ENCODE data around the gene PLA2G2E. TPM values are rescaled to one million over a fixed set of nuclear protein-coding genes. Genes with fewer than 3 reads are reported as not detected.

The PLA2G2E gene
- polyA plus RNA-seq, 1 of the 3 experiments (the other 2 are of a cell fraction): not detected

- peaks cover 0 to 8% of the 10 kb centered on the region in 2 experiments for H3K36me3 ChIP-seq (replicated peaks in 1 of 2; ENCODE audit: control insufficient read depth in 1 of 2, insufficient read depth in 2 of 2, low read length in 1 of 2)
- no peaks in the 10 kb centered on the region for H3F3A ChIP-seq (replicated peaks; ENCODE audit: insufficient read depth)
- H3K9me2 ChIP-seq: no peaks in the 10 kb centered on the region
- POLR2A ChIA-PET: interaction anchor here (1.0 kb wide), 1 partner anchor 167 kb away, joined by 3 read pairs; no protein-coding TSS in a partner anchor
- peak; percentile 97 for DNase-seq
- peaks cover 49% of the 10 kb centered on the region for H3K79me2 ChIP-seq (ENCODE audit: insufficient read depth)
- no peaks in the 10 kb centered on the region for H3K27me3 ChIP-seq (ENCODE audit: insufficient read depth)
- WGBS (ENCODE audit: low lambda C conversion rate): under 1% methylated on average over 30 of the region's 97 CpGs
- peaks cover 35% of the 10 kb centered on the region for H4K20me1 ChIP-seq (ENCODE audit: insufficient read depth)
- CTCF ChIA-PET: interaction anchor here (0.6 to 2.9 kb wide), 29 partner anchors 8 to 888 kb away, joined by 3 to 19 read pairs (median 3); partner anchors contain the start of gene MUL1
- peak within 1 kb of the TSS; percentile 82 to 83 for H3K27ac ChIP-seq (ENCODE audit: low read depth in 2 of 2, low read length in 1 of 2)
- H2AFZ ChIP-seq (ENCODE audit: low read depth): peak within 1 kb of the TSS; percentile 98
- H3K4me2 ChIP-seq: peak within 1 kb of the TSS; percentile 95
- peaks cover 8% of the 10 kb centered on the region in 2 experiments; a peak in 2 of 4 replicates for H3K4me1 ChIP-seq (ENCODE audit: control insufficient read depth in 1 of 2, insufficient read depth in 2 of 2, low read depth in 1 of 2, low read length in 1 of 2)
- H3K4me3 ChIP-seq (ENCODE audit: low read depth in 2 of 2, low read length in 1 of 2): peak within 1 kb of the TSS; percentile 77 to 97
- no peaks in the 10 kb centered on the region for H3K9me3 ChIP-seq
- peak within 1 kb of the TSS; percentile 90 for H3K9ac ChIP-seq
- TF ChIP-seq, protein P1, sequence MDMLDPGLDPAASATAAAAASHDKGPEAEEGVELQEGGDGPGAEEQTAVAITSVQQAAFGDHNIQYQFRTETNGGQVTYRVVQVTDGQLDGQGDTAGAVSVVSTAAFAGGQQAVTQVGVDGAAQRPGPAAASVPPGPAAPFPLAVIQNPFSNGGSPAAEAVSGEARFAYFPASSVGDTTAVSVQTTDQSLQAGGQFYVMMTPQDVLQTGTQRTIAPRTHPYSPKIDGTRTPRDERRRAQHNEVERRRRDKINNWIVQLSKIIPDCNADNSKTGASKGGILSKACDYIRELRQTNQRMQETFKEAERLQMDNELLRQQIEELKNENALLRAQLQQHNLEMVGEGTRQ (IDR thresholded peaks at IDR 0.05; ENCODE audit: borderline replicate concordance, low read depth, low read length): peak; percentile 89
- TF ChIP-seq POLR2AphosphoS5 (IDR thresholded peaks at IDR 0.05; ENCODE audit: low read depth, low read length) (peak; percentile 92), USF1 (IDR thresholded peaks at IDR 0.05; ENCODE audit: borderline replicate concordance, low read depth) (peak; percentile 97), MXI1 (IDR thresholded peaks at IDR 0.05; ENCODE audit: low read depth, low read length) (peak; percentile 35), FOXJ3 (CRISPR knock-in tag; IDR thresholded peaks at IDR 0.05) (no peak), FOSL2 (IDR thresholded peaks at IDR 0.05; ENCODE audit: borderline replicate concordance, low read depth) (no peak), GABPA (IDR thresholded peaks at IDR 0.05; ENCODE audit: low read depth) (no peak), REST (IDR thresholded peaks at IDR 0.05; ENCODE audit: low read depth, low read length) (no peak; the same call in 1 of the 2 replicates), TCF12 (IDR thresholded peaks at IDR 0.05) (no peak), RFX5 (IDR thresholded peaks at IDR 0.05; ENCODE audit: low read length) (peak; percentile 21; the same call in 1 of the 2 replicates), EP300 (IDR thresholded peaks at IDR 0.05; ENCODE audit: borderline replicate concordance in 1 of 2, low read depth in 1 of 2, low read length in 1 of 2) (no peak), NFIC (IDR thresholded peaks at IDR 0.05; ENCODE audit: borderline replicate concordance) (no peak), GATA2 (CRISPR knock-in tag; IDR thresholded peaks at IDR 0.05) (no peak), SIN3A (IDR thresholded peaks at IDR 0.05; ENCODE audit: borderline replicate concordance, low read depth, low read length) (no peak), RAD21 (IDR thresholded peaks at IDR 0.05; ENCODE audit: low read length) (peak; percentile 61), TEAD4 (IDR thresholded peaks at IDR 0.05; ENCODE audit: borderline replicate concordance, insufficient read depth) (no peak), RXRA (IDR thresholded peaks at IDR 0.05; ENCODE audit: borderline replicate concordance, low read depth) (no peak), JUND (IDR thresholded peaks at IDR 0.05) (no peak), NRF1 (IDR thresholded peaks at IDR 0.05; ENCODE audit: low read depth, low read length) (peak; percentile 85), TAF1 (IDR thresholded peaks at IDR 0.05; ENCODE audit: borderline replicate concordance, low read depth, low read length) (peak; percentile 77; the same call in 1 of the 2 replicates), RCOR1 (IDR thresholded peaks at IDR 0.05; ENCODE audit: low read length) (peak; percentile 67)
- TF ChIP-seq, protein P2, sequence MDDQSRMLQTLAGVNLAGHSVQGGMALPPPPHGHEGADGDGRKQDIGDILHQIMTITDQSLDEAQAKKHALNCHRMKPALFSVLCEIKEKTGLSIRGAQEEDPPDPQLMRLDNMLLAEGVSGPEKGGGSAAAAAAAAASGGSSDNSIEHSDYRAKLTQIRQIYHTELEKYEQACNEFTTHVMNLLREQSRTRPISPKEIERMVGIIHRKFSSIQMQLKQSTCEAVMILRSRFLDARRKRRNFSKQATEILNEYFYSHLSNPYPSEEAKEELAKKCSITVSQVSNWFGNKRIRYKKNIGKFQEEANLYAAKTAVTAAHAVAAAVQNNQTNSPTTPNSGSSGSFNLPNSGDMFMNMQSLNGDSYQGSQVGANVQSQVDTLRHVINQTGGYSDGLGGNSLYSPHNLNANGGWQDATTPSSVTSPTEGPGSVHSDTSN (IDR thresholded peaks at IDR 0.05): peak; percentile 75
- TF ChIP-seq, protein P3, sequence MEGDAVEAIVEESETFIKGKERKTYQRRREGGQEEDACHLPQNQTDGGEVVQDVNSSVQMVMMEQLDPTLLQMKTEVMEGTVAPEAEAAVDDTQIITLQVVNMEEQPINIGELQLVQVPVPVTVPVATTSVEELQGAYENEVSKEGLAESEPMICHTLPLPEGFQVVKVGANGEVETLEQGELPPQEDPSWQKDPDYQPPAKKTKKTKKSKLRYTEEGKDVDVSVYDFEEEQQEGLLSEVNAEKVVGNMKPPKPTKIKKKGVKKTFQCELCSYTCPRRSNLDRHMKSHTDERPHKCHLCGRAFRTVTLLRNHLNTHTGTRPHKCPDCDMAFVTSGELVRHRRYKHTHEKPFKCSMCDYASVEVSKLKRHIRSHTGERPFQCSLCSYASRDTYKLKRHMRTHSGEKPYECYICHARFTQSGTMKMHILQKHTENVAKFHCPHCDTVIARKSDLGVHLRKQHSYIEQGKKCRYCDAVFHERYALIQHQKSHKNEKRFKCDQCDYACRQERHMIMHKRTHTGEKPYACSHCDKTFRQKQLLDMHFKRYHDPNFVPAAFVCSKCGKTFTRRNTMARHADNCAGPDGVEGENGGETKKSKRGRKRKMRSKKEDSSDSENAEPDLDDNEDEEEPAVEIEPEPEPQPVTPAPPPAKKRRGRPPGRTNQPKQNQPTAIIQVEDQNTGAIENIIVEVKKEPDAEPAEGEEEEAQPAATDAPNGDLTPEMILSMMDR (IDR thresholded peaks at IDR 0.05): peak; percentile 87
- TF ChIP-seq, protein P4, sequence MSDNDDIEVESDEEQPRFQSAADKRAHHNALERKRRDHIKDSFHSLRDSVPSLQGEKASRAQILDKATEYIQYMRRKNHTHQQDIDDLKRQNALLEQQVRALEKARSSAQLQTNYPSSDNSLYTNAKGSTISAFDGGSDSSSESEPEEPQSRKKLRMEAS (IDR thresholded peaks at IDR 0.05; ENCODE audit: low read depth): peak; percentile 83
Observed at GRCh38 chr1:19882111-19883071, 41.0 kb downstream of the PLA2G2E start, which contains the start of gene OTUD3. Gene OTUD3 (plus strand): TSS chr1:19882395. CDS start chr1:19882514, 119 bp downstream.

Measured in SK-N-SH (cell line).